Ovary (tissue), 3 donors: Measurements from ENCODE around the gene C1S.

Experiments
- EP300 ChIP-seq: sonication (generic); formaldehyde crosslinking; IDR thresholded peaks from one replicate; pipeline ENCODE4 v1.6.1; 2017; ENCODE audit warnings: antibody characterized with exemption
- POLR2A ChIP-seq: fragments of 450-650 bp; IDR thresholded peaks from one replicate; pipeline ENCODE4 v1.6.1; 2017; ENCODE audit warnings: antibody characterized with exemption, mild to moderate bottlenecking, moderate library complexity
- TF ChIP-seq, protein P1 (sequence below), 3 donors: fragments of 450-650 bp in 2 of 3; fragments of 200-600 bp in 1 of 3; IDR thresholded peaks; one replicate each; pipeline versions ENCODE4 v1.5.1 to v1.8.0; 2016 to 2022; ENCODE audit warnings: antibody characterized with exemption in 3 of 3, mild to moderate bottlenecking in 1 of 3
- donor health status: DM: no; HTN: no; CAD: no.

- TF ChIP-seq POLR2A (no peak), EP300 (no peak)
- TF ChIP-seq, protein P1, sequence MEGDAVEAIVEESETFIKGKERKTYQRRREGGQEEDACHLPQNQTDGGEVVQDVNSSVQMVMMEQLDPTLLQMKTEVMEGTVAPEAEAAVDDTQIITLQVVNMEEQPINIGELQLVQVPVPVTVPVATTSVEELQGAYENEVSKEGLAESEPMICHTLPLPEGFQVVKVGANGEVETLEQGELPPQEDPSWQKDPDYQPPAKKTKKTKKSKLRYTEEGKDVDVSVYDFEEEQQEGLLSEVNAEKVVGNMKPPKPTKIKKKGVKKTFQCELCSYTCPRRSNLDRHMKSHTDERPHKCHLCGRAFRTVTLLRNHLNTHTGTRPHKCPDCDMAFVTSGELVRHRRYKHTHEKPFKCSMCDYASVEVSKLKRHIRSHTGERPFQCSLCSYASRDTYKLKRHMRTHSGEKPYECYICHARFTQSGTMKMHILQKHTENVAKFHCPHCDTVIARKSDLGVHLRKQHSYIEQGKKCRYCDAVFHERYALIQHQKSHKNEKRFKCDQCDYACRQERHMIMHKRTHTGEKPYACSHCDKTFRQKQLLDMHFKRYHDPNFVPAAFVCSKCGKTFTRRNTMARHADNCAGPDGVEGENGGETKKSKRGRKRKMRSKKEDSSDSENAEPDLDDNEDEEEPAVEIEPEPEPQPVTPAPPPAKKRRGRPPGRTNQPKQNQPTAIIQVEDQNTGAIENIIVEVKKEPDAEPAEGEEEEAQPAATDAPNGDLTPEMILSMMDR (IDR thresholded peaks at IDR 0.05): no peak
Measured at GRCh38 chr12:7075518-7075917, 15.0 kb downstream of the C1S start.
